Fibroblast of pulmonary artery (primary cell): ENCODE data around the gene RAB3B.
"Not testable (repeated sequence)": the region's sequence is repeated elsewhere in the genome, so short reads cannot be mapped to it uniquely, and the experiment has no call there.

ENCODE experiments used
- DNase-seq: peaks from one replicate; pipeline ENCODE4 v3.0.0-alpha.2; 2010; ENCODE audit warnings: low read depth
- H3K4me3 ChIP-seq: replicated peaks from 2 replicates; pipeline ENCODE4 v1.5.1; 2011; ENCODE audit warnings: low read depth, mild to moderate bottlenecking, control low read depth, low read length, moderate library complexity
- TF ChIP-seq, protein P1 (sequence below): IDR thresholded peaks from 2 replicates; pipeline ENCODE4 v1.5.1; 2011; ENCODE audit warnings: mild to moderate bottlenecking, control low read depth, low read length, inconsistent platforms; ENCODE audit errors: missing control alignments

Gene RAB3B

DNA sequence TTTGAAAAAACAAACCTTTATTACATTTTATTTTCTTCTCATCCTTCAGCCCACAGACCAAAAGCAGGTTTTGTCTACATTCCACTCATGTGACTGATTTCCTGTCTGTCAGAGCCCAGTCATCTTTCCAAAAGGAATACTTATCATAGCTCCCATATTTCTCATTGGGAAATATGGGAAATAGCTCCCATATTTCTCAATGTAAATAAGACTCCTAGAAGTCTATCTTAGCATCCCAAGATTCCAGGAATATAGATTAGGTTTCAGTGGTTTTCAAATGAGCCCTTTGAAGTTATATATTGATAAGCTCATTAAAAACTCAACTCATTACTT, 92.8 kb downstream of the RAB3B start:
- peak overlapping the region; percentile 40 for H3K4me3 ChIP-seq
- peak; percentile 91 for DNase-seq
- TF ChIP-seq, protein P1, sequence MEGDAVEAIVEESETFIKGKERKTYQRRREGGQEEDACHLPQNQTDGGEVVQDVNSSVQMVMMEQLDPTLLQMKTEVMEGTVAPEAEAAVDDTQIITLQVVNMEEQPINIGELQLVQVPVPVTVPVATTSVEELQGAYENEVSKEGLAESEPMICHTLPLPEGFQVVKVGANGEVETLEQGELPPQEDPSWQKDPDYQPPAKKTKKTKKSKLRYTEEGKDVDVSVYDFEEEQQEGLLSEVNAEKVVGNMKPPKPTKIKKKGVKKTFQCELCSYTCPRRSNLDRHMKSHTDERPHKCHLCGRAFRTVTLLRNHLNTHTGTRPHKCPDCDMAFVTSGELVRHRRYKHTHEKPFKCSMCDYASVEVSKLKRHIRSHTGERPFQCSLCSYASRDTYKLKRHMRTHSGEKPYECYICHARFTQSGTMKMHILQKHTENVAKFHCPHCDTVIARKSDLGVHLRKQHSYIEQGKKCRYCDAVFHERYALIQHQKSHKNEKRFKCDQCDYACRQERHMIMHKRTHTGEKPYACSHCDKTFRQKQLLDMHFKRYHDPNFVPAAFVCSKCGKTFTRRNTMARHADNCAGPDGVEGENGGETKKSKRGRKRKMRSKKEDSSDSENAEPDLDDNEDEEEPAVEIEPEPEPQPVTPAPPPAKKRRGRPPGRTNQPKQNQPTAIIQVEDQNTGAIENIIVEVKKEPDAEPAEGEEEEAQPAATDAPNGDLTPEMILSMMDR = no peak

DNA sequence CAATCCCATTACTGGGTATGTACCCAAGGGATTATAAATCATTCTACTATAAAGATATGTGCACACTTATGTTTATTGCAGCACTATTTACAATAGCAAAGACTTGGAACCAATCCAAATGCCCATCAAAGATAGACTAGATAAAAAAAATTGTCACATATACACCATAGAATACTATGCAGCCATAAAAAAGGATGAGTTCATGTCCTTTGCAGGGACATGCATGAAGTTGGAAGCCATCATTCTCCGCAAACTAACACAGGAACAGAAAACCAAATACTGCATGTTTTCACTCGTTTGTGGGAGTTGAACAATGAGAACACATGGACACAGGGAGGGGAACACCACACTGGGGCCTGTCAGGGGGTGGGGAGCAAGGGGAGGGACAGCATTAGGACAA, 95.8 kb downstream of the RAB3B start:
- not testable (repeated sequence) for DNase-seq

DNA sequence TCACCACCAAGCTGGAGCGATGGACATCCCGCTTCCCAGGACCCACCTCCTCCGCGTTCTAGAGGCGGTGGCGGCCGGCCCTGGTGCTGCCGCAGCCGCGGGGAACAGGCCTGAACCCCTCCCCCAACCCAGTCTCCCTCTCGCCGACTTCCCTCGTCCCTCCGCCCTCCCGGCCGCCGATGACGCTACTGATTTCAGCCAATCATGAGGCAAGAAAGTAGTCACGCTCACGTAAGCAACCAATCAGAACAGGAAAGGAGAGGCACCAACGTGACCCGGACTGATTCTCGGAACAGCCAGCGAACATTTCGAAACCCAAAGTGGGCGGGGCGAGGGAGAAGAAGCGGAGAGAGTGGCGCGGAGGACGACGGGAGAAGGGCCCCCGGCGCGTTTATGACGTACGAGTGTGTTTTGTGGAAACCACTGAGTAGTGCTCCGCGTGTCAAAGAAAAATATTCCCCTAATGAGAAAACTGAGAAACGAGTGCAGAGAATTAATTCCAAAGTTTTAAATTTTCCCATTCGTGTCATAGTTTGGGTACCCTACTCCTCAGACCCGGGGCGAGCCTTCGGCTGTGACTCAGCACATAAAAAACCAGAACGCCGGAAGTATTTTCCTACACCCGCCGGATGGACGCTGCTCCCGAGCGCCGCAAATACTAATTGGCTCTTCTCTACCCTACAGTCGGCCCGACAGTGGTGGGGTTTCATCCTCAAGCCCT, 111.7 kb downstream of the RAB3B start, which contains the start of gene NRDC:
Gene NRDC, minus strand, starts transcription at position 112 of the 721 bp plus-strand sequence. CDS start 112 bp downstream, outside the sequence.
- TF ChIP-seq, protein P1 = no peak
- peak within 1 kb of the TSS; percentile 100 for H3K4me3 ChIP-seq
- DNase-seq = peak; percentile 100

More for the DNA sequence above, 95.8 kb downstream of the RAB3B start:
- H3K4me3 ChIP-seq = not testable (repeated sequence)

DNA sequence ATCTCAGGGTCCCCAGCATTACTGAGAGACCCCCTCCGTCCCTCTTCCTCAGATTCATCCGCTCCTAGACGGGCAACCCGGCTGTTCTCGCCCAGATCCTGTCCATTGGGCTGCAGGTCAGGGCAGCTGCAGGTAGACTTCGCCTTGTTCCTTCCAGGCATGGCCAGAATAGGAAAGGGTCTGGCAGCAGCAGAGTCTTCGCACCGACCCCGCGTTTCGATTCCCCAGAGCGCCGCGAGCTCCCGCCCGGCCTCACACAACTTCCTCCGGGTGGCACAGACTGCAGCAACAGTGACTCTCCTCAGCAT, 112.2 kb downstream of the RAB3B start:
- TF ChIP-seq, protein P1 = no peak
- no peak for DNase-seq
- peak overlapping the region; percentile 100 for H3K4me3 ChIP-seq

DNA sequence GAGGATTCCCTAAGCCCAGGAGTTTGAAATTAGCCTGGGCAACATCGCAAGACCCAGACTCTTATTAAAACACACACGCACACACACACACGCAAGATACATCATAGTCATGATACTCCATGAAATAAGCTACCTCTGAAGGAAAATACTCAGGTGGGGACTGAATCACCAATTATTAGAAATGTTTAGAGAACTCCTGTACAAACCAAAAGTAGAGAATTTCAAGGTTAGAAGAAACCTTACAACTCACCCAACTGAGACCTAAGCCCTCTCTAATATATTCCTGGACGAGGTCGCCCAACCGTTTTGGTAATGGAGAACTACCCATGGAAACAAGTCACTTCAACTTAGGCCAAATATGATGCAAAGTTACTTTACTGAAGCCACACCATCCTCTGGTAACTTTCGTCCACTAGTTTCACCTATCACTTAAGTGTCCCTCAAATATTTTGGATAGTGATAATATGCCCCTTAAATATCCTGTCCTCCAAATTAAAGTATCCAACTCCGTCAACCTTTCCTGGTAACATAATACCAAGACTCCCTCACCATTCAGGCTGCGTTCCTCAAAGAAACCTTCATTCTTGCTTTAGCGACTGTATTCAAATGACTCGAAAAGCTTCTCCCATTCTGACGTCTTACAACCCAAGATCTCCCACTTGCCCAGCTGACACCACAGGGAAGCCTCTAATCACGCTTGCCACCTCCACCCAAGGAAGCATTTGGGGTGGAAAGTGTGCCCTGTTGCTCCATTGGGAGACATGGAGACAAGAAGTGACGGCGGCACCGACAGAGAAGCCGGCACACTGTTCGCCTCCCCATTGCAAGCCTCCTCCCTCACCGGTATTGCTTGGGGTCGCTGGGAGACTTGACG, 112.8 kb downstream of the RAB3B start:
- DNase-seq = peak; percentile 44
- H3K4me3 ChIP-seq = peak overlapping the region; percentile 100
- TF ChIP-seq, protein P1 = no peak

DNA sequence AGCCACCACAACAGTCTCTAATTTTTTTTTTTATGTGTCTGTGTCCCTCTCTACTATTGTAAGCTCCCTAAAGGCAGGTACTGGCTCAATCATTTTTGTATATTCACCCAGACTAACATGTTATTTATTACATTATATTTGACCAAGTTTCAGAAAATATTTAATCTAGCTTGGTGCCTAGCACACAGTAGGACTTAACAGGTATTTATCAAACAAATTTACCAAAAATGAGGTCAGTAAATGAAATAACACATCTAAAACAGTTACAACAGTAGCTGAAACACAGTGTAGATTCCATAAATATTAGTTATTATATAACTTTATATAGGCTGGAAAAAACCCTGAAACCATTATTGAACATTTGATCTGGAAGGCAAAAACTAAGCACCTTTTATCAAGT, 114.7 kb downstream of the RAB3B start:
- no peak for DNase-seq
- TF ChIP-seq, protein P1 = no peak
- peak overlapping the region; percentile 13 for H3K4me3 ChIP-seq

DNA sequence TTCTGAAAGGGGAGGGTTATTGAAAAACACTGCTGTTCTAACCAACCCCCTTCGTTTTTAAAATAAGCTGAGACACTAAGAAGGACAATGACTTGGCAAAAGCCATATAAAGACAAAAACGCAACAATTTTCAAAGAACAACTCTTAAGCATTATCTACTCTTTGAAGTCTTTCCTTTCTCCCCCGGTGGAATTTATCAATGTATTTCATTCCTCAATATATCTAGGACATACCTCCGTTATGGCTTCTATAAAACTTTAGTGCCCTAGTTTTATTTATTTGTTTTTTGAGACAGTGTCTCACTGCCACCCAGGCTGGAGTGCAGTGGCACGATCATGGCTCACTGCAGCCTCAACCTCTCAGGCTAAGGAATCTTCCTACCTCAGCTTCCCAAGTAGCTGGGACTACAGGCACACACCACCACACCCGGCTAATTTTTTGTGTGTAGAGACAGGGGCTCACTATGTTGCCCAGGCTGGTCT, 115.2 kb downstream of the RAB3B start:
- TF ChIP-seq, protein P1 = no peak
- H3K4me3 ChIP-seq = no peak overlapping the region
- no peak for DNase-seq

DNA sequence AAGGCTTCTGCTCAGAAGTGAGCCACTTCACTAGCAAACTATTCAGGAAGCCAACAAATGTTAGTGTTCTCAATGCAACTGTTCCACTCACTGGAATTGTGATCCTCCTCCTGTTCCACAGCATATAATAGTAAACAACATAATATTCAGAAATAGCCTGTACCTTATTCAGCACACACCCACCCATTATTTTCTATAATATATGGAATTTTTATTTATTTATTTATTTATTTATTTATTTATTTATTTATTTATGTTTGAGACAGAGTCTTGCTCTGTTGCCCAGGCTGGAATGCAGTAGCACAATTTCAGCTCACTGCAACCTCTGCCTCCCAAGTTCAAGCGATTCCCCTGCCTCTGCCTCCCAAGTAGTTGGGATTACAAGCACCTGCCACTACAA, 117.2 kb downstream of the RAB3B start:
- DNase-seq, H3K4me3 ChIP-seq: not testable (repeated sequence)
